ENCODE measurements around the gene GLRA1.
"Not testable (repeated sequence)": the region's sequence is repeated elsewhere in the genome, so short reads cannot be mapped to it uniquely, and the experiment has no call there.

GLRA1 gene

GRCh38 chr5:151822141-151822540, 102.5 kb downstream of the GLRA1 start:
- in situ Hi-C loops (cut with HindIII; ENCODE audit: low sequenced_read_pairs): loop anchor here (10.0 kb wide), 1 partner anchor 313 kb away; no protein-coding TSS in a partner anchor

- in situ Hi-C loops (cut with HindIII; ENCODE audit: low sequenced_read_pairs): loop anchor here (10.0 kb wide), 1 partner anchor 314 kb away; no protein-coding TSS in a partner anchor
Measured at GRCh38 chr5:151820903-151821302, 103.7 kb downstream of the GLRA1 start.

- in situ Hi-C loops (cut with HindIII; ENCODE audit: low sequenced_read_pairs): loop anchor here (10.0 kb wide), 1 partner anchor 315 kb away; no protein-coding TSS in a partner anchor
Measured at GRCh38 chr5:151820271-151820670, 104.4 kb downstream of the GLRA1 start.

GRCh38 chr5:151819830-151820229, 104.8 kb downstream of the GLRA1 start:
- in situ Hi-C loops (cut with HindIII; ENCODE audit: low sequenced_read_pairs): loop anchor here (10.0 kb wide), 1 partner anchor 315 kb away; no protein-coding TSS in a partner anchor

- in situ Hi-C loops (cut with HindIII; ENCODE audit: low sequenced_read_pairs): no loop called here
Measured at GRCh38 chr5:151815051-151815450, 109.6 kb downstream of the GLRA1 start.

- in situ Hi-C loops (cut with HindIII; ENCODE audit: low sequenced_read_pairs): no loop called here
Measured at GRCh38 chr5:151812757-151813309, 111.8 kb downstream of the GLRA1 start.

GRCh38 chr5:151811593-151812321, 112.9 kb downstream of the GLRA1 start:
- in situ Hi-C loops (cut with HindIII; ENCODE audit: low sequenced_read_pairs): no loop called here

- in situ Hi-C loops (cut with HindIII; ENCODE audit: low sequenced_read_pairs): no loop called here
Measured at GRCh38 chr5:151810897-151811296, 113.8 kb downstream of the GLRA1 start.

- in situ Hi-C loops (cut with HindIII; ENCODE audit: low sequenced_read_pairs): no loop called here
Measured at GRCh38 chr5:151810449-151810848, 114.2 kb downstream of the GLRA1 start.

GRCh38 chr5:151808451-151809169, 116.0 kb downstream of the GLRA1 start:
- in situ Hi-C loops (cut with HindIII; ENCODE audit: low sequenced_read_pairs): no loop called here

- in situ Hi-C loops (cut with HindIII; ENCODE audit: low sequenced_read_pairs): no loop called here
Measured at GRCh38 chr5:151805414-151806223, 119.0 kb downstream of the GLRA1 start.

- in situ Hi-C loops (cut with HindIII; ENCODE audit: low sequenced_read_pairs): no loop called here
Measured at GRCh38 chr5:151800532-151800931, 124.1 kb downstream of the GLRA1 start.

GRCh38 chr5:151799407-151799806, 125.2 kb downstream of the GLRA1 start:
- in situ Hi-C loops (cut with HindIII; ENCODE audit: low sequenced_read_pairs): no loop called here

GRCh38 chr5:151798674-151799073, 126.0 kb downstream of the GLRA1 start:
- in situ Hi-C loops (cut with HindIII; ENCODE audit: low sequenced_read_pairs): no loop called here

GRCh38 chr5:151795426-151795825, 129.2 kb downstream of the GLRA1 start:
- in situ Hi-C loops (cut with HindIII; ENCODE audit: low sequenced_read_pairs): no loop called here

- in situ Hi-C loops (cut with HindIII; ENCODE audit: low sequenced_read_pairs): no loop called here
Measured at GRCh38 chr5:151793358-151793757, 131.3 kb downstream of the GLRA1 start.

- in situ Hi-C loops (cut with HindIII; ENCODE audit: low sequenced_read_pairs): no loop called here
Measured at GRCh38 chr5:151787817-151788216, 136.8 kb downstream of the GLRA1 start.

GRCh38 chr5:151786468-151786867, 138.2 kb downstream of the GLRA1 start:
- in situ Hi-C loops (cut with HindIII; ENCODE audit: low sequenced_read_pairs): no loop called here

GRCh38 chr5:151784141-151784540, 140.5 kb downstream of the GLRA1 start:
- in situ Hi-C loops (cut with HindIII; ENCODE audit: low sequenced_read_pairs): no loop called here

GRCh38 chr5:151783664-151784063, 141.0 kb downstream of the GLRA1 start:
- in situ Hi-C loops (cut with HindIII; ENCODE audit: low sequenced_read_pairs): not testable (repeated sequence)

- in situ Hi-C loops (cut with HindIII; ENCODE audit: low sequenced_read_pairs): no loop called here
Measured at GRCh38 chr5:151781201-151781600, 143.4 kb downstream of the GLRA1 start.

Data from DLD1 (cell line).